ENCODE data around the gene ZNF57.
"Not testable (repeated sequence)": the region's sequence is repeated elsewhere in the genome, so short reads cannot be mapped to it uniquely, and the experiment has no call there.

Gene ZNF57

DNA sequence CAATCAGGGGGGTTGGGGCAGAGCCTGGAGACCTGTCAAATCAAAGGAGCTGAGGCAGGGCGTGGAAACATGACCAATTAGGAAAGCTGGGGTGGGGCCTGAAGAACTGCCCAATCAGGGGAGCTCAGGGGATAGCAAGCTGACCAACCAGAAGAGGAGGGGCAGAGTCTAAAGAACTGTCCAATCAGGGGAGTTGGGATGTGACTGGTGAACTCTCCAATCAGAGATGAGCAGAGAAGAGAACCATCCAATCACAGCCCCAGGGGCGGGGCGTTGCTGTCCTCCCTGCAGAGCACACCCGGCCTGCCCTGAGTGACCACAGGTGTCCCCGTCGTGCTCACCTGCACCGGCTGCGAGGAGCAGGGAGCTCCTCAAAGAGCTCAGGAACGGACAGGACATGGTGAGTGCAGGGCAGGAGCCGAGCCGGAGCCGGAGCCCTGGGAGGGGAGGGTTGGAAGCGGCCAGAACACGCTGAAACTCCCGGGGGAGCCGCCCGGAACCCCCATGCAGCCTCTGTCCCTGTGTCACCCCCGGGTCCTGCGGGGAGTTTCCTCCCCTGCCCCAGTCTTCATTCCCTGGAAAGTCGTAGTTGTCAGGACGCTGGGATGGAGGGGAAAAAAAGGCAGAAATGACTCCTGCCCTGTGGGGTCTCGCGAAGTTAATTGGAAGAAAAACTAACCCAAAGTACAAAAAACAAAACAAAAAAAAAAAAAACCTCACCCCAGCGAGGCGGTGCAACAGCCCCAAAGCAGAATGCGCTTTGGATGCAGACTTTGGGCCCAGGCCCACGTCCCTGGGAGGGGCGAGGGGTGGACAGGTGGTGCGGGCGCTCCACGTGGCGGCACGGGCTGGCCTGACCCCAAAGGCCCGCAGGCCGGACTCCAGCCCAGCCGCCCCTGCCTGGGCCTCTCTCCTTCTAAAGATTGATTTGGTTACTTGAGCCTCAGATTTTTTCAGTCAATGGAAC, 33.4 kb upstream of the ZNF57 start, which contains the start of gene ZNF556:
ZNF556 (plus strand) TSS at position 311 of the 967 bp plus-strand sequence; CDS start at position 398, 87 bp downstream.
- no peak within 1 kb of the TSS for H2AFZ ChIP-seq (ENCODE audit: low read depth, low read length, severe bottlenecking)
- H3K27ac ChIP-seq (ENCODE audit: low read depth, low read length) = no peak within 1 kb of the TSS
- H3K9me3 ChIP-seq (ENCODE audit: insufficient read depth, low read length) = no peaks in the 10 kb centered on the region

GRCh38 chr19:2869618-2870017, 31.1 kb upstream of the ZNF57 start:
- Histone ChIP-seq H3K4me3 (ENCODE audit: insufficient read depth, low read length, poor library complexity, severe bottlenecking) (no peak overlapping the region), H3K27me3 (ENCODE audit: low read length) (no peaks in the 10 kb centered on the region), H2AFZ (ENCODE audit: low read depth, low read length, severe bottlenecking) (no peak overlapping the region), H3K9me3 (ENCODE audit: insufficient read depth, low read length) (no peaks in the 10 kb centered on the region), H3K79me2 (ENCODE audit: insufficient read depth, low read length) (no peaks in the 10 kb centered on the region), H3K9me2 (replicated peaks; ENCODE audit: insufficient read depth, low read length) (no peaks in the 10 kb centered on the region), H3K27ac (ENCODE audit: low read depth, low read length) (no peak overlapping the region), H3K9ac (ENCODE audit: low read length) (no peak overlapping the region), H4K20me1 (ENCODE audit: low read depth, low read length) (no peaks in the 10 kb centered on the region), H3K4me2 (ENCODE audit: low read depth, low read length, poor library complexity, severe bottlenecking) (no peak overlapping the region), H3F3A (ENCODE audit: insufficient read depth) (no peaks in the 10 kb centered on the region), H3K36me3 (ENCODE audit: low read length) (no peaks in the 10 kb centered on the region)
- TF ChIP-seq EZH2phosphoT487 (conservative IDR thresholded peaks at IDR 0.05; ENCODE audit: low read length) (no peak), CTCF (IDR thresholded peaks at IDR 0.05; ENCODE audit: insufficient read depth, low read length, poor library complexity, severe bottlenecking) (no peak)

More for the DNA sequence above, 33.4 kb upstream of the ZNF57 start, which contains the start of gene ZNF556:
- no peaks in the 10 kb centered on the region for H4K20me1 ChIP-seq (ENCODE audit: low read depth, low read length)
- no peak within 1 kb of the TSS for H3K4me2 ChIP-seq (ENCODE audit: low read depth, low read length, poor library complexity, severe bottlenecking)
- H3K79me2 ChIP-seq (ENCODE audit: insufficient read depth, low read length) = no peaks in the 10 kb centered on the region
- H3K27me3 ChIP-seq (ENCODE audit: low read length) = no peaks in the 10 kb centered on the region
- no peaks in the 10 kb centered on the region for H3K9me2 ChIP-seq (replicated peaks; ENCODE audit: insufficient read depth, low read length)
- no peak within 1 kb of the TSS for H3K9ac ChIP-seq (ENCODE audit: low read length)
- H3K4me3 ChIP-seq (ENCODE audit: insufficient read depth, low read length, poor library complexity, severe bottlenecking) = no peak within 1 kb of the TSS
- no peaks in the 10 kb centered on the region for H3K36me3 ChIP-seq (ENCODE audit: low read length)
- TF ChIP-seq EZH2phosphoT487 (conservative IDR thresholded peaks at IDR 0.05; ENCODE audit: low read length) (no peak), CTCF (IDR thresholded peaks at IDR 0.05; ENCODE audit: insufficient read depth, low read length, poor library complexity, severe bottlenecking) (no peak)
- H3F3A ChIP-seq (ENCODE audit: insufficient read depth) = no peaks in the 10 kb centered on the region

DNA sequence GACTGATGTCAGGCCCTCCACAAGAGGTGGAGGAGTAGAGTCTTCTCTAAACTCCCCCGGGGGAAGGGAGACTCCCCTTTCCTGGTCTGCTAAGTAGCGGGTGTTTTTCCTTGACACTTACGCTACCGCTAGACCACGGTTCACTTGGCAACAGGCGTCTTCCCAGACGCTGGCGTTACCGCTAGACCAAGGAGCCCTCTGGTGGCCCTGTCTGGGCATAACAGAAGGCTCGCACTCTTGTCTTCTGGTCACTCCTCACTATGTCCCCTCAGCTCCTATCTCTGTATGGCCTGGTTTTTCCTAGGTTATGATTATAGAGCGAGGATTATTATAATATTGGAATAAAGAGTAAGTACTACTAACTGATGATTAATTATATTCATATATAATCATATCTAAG, 28.6 kb upstream of the ZNF57 start:
- not testable (repeated sequence) for H3K79me2 ChIP-seq (ENCODE audit: insufficient read depth, low read length); H3K9me2 ChIP-seq (replicated peaks; ENCODE audit: insufficient read depth, low read length); H3F3A ChIP-seq (ENCODE audit: insufficient read depth); H3K36me3 ChIP-seq (ENCODE audit: low read length); H3K9ac ChIP-seq (ENCODE audit: low read length); H2AFZ ChIP-seq (ENCODE audit: low read depth, low read length, severe bottlenecking); H3K9me3 ChIP-seq (ENCODE audit: insufficient read depth, low read length); H4K20me1 ChIP-seq (ENCODE audit: low read depth, low read length); H3K27ac ChIP-seq (ENCODE audit: low read depth, low read length); H3K27me3 ChIP-seq (ENCODE audit: low read length); H3K4me3 ChIP-seq (ENCODE audit: insufficient read depth, low read length, poor library complexity, severe bottlenecking); H3K4me2 ChIP-seq (ENCODE audit: low read depth, low read length, poor library complexity, severe bottlenecking)

Data from SU-DHL-6 (cell line).